ENCODE results near the gene SIVA1. TPM values are rescaled to one million over a fixed set of nuclear protein-coding genes. Genes with fewer than 3 reads are reported as not detected.

The SIVA1 gene
- total RNA-seq, 2 donors from 2014 or later = 137 to 238 TPM

- Histone ChIP-seq H3K4me3 (no peak overlapping the region), H3K36me3 (peaks cover 13% of the 10 kb centered on the region)
- no peak for DNase-seq (ENCODE audit: low spot score)
Measured at GRCh38 chr14:104786091-104786586, 33.2 kb downstream of the SIVA1 start.

GRCh38 chr14:104786726-104787675 is 34.1 kb downstream of the SIVA1 start:
- Histone ChIP-seq H3K4me1 (peaks cover 0 to 30% of the 10 kb centered on the region in 2 donors), H3K9me3 (no peaks in the 10 kb centered on the region), H3K27ac (no peak overlapping the region), H3K4me3 (no peak overlapping the region), H3K36me3 (peaks cover 18% of the 10 kb centered on the region), H3K27me3 (no peaks in the 10 kb centered on the region)
- no peak for DNase-seq (ENCODE audit: low spot score)
- no peak for TF ChIP-seq CTCF (IDR thresholded peaks at IDR 0.05)

More at GRCh38 chr14:104786091-104786586, 33.2 kb downstream of the SIVA1 start:
- TF ChIP-seq CTCF (IDR thresholded peaks at IDR 0.05) = no peak
- no peak overlapping the region for H3K27ac ChIP-seq
- H3K4me1 ChIP-seq = peaks cover 0 to 25% of the 10 kb centered on the region in 2 donors
- H3K27me3 ChIP-seq = no peaks in the 10 kb centered on the region
- H3K9me3 ChIP-seq = no peaks in the 10 kb centered on the region

GRCh38 chr14:104787736-104788135 is 34.8 kb downstream of the SIVA1 start:
- Histone ChIP-seq H3K4me1 (peaks cover 0 to 37% of the 10 kb centered on the region in 2 donors), H3K4me3 (no peak overlapping the region), H3K27ac (no peak overlapping the region), H3K36me3 (peaks cover 18% of the 10 kb centered on the region), H3K27me3 (no peaks in the 10 kb centered on the region), H3K9me3 (no peaks in the 10 kb centered on the region)
- TF ChIP-seq CTCF (IDR thresholded peaks at IDR 0.05) = no peak
- DNase-seq (ENCODE audit: low spot score) = no peak

GRCh38 chr14:104788161-104788818 is 35.3 kb downstream of the SIVA1 start:
- H3K27ac ChIP-seq = no peak overlapping the region
- H3K9me3 ChIP-seq = no peaks in the 10 kb centered on the region
- no peak overlapping the region for H3K4me3 ChIP-seq
- H3K36me3 ChIP-seq = peaks cover 18% of the 10 kb centered on the region
- TF ChIP-seq CTCF (IDR thresholded peaks at IDR 0.05) = no peak
- no peaks in the 10 kb centered on the region for H3K27me3 ChIP-seq
- peaks cover 0 to 42% of the 10 kb centered on the region in 2 donors for H3K4me1 ChIP-seq
- DNase-seq (ENCODE audit: low spot score) = no peak

- Histone ChIP-seq H3K4me3 (no peak overlapping the region), H3K4me1 (peaks cover 0 to 50% of the 10 kb centered on the region in 2 donors), H3K27me3 (no peaks in the 10 kb centered on the region), H3K36me3 (peaks cover 18% of the 10 kb centered on the region), H3K27ac (no peak overlapping the region), H3K9me3 (no peaks in the 10 kb centered on the region)
- no peak for DNase-seq (ENCODE audit: low spot score)
- no peak for TF ChIP-seq CTCF (IDR thresholded peaks at IDR 0.05)
Measured at GRCh38 chr14:104788873-104789663, 36.1 kb downstream of the SIVA1 start.
